Upper lobe of right lung (tissue), 1 donor: ENCODE measurements around the gene RAD51B. TPM values are rescaled to one million over a fixed set of nuclear protein-coding genes. Genes with fewer than 3 reads are reported as not detected.
A peak's percentile ranks its signal among the peaks of the same experiment; 100 is the strongest.

Experiments
- ATAC-seq: fragments of 200-7000 bp; cut with Tn5 transposase; one replicate; pipeline ENCODE4 v1.9.1; 2020; ENCODE audit warnings: mild to moderate bottlenecking, moderate library complexity
- DNase-seq: peaks from one replicate; pipeline ENCODE4 v3.0.0-alpha.2; 2020
- H3K27ac ChIP-seq: fragments of 200-600 bp; one replicate; pipeline ENCODE4 v1.8.0; 2022
- H3K27me3 ChIP-seq: fragments of 200-600 bp; one replicate; pipeline ENCODE4 v1.8.0; 2022; ENCODE audit warnings: mild to moderate bottlenecking
- H3K36me3 ChIP-seq: fragments of 200-600 bp; one replicate; pipeline ENCODE4 v1.8.0; 2022
- H3K4me1 ChIP-seq: fragments of 200-600 bp; one replicate; pipeline ENCODE4 v1.8.0; 2022
- H3K4me3 ChIP-seq: fragments of 200-600 bp; one replicate; pipeline ENCODE4 v1.8.0; 2022; ENCODE audit warnings: mild to moderate bottlenecking
- H3K9me3 ChIP-seq: fragments of 200-600 bp; one replicate; pipeline ENCODE4 v1.8.0; 2022
- intact Hi-C: fragments of 100-400 bp; cut with DNase I; formaldehyde crosslinking; loops from one replicate; pipeline ENCODE4 v1.11.0; 2022
- total RNA-seq: library from RNA; stranded (reverse); fragmentation: NEBNext Ultra II Directional; extraction: Animal tissue kit (Norgen Biotek cat#: 25700); gene quantifications from one replicate; pipeline ENCODE4 v1.2.1, GENCODE V29; 2021
- TF ChIP-seq, protein P1 (sequence below): fragments of 200-600 bp; IDR thresholded peaks from one replicate; pipeline ENCODE4 v1.8.0; 2022; ENCODE audit warnings: antibody characterized with exemption
- donor health status: DM: no; HTN: yes; CAD: no; lungs with severe emphysema.

Gene RAD51B
- total RNA-seq, 1 donor from 2014 or later: 11.5 TPM

DNA sequence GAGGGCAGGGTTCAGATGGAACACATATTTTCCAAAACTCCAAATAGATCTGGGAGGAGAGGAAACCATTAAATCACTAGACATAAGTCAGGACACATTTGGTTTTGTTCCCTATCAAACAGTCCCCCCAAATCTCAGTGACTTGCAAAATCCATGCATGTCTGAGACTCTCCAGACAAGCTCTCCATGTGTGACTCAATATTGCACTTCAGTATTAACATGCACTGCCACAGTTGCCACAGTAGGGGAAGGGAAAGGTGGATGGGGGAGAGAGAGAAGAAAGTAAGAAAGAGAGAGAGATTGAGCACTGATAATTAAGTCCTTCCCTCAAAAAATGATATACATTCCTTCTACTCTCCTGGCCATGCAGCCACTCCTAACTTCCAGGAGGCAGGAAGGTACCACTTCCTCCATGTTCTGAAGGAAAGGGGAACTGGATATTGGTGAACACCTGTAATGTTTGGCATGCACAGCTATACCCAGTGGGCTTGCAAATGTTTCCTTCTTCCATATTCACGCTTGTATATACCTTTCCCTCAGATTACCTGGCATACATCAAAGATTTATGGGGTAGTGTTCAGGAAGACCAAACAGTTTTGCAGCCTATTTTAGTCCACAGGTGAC is 663.3 kb downstream of the RAD51B start:
- Histone ChIP-seq H3K36me3 (no peaks in the 10 kb centered on the region), H3K27ac (no peak overlapping the region), H3K27me3 (no peaks in the 10 kb centered on the region), H3K9me3 (no peaks in the 10 kb centered on the region), H3K4me3 (no peak overlapping the region), H3K4me1 (peaks cover 19% of the 10 kb centered on the region)
- peak; percentile 27 for ATAC-seq
- no peak for DNase-seq
- intact Hi-C loops: no loop called here
- TF ChIP-seq, protein P1, sequence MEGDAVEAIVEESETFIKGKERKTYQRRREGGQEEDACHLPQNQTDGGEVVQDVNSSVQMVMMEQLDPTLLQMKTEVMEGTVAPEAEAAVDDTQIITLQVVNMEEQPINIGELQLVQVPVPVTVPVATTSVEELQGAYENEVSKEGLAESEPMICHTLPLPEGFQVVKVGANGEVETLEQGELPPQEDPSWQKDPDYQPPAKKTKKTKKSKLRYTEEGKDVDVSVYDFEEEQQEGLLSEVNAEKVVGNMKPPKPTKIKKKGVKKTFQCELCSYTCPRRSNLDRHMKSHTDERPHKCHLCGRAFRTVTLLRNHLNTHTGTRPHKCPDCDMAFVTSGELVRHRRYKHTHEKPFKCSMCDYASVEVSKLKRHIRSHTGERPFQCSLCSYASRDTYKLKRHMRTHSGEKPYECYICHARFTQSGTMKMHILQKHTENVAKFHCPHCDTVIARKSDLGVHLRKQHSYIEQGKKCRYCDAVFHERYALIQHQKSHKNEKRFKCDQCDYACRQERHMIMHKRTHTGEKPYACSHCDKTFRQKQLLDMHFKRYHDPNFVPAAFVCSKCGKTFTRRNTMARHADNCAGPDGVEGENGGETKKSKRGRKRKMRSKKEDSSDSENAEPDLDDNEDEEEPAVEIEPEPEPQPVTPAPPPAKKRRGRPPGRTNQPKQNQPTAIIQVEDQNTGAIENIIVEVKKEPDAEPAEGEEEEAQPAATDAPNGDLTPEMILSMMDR: no peak

DNA sequence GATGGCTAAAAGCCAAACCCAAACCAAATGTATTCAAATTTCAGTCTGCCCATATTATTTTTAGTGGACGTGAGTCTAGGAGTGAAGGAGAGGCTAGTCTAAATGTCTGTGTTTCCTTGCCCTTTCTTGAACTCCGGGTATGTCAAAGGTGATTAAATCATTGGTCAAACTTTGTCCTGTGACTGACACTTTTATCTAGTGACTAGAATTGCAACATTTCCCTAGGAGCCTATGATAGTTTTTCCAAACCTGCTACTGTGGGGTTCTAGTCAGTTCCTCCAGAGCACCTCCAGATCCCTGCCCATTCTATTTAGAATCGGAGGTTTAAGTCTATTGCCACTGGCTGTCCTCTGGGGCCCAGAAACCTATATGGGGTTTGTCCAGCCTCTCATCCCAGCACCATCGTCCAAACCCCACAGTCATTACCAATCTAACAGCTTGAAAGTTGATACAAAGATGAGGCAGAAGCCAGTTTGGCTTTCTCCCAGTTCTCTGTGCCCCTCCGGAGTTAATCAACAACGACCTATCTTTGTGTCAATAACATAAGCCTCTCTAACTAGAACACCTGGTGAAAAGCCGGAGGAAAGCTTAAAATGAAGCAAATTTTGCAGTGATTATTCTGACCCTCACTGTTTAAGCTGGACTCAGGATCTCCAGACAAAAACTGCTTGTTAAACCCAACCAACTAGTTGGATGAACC is 666.6 kb downstream of the RAD51B start:
- Histone ChIP-seq H3K9me3 (no peaks in the 10 kb centered on the region), H3K4me1 (peaks cover 15% of the 10 kb centered on the region), H3K36me3 (no peaks in the 10 kb centered on the region), H3K27ac (no peak overlapping the region), H3K27me3 (no peaks in the 10 kb centered on the region), H3K4me3 (no peak overlapping the region)
- intact Hi-C loops: no loop called here
- DNase-seq (no peak), ATAC-seq (no peak)
- TF ChIP-seq, protein P1: no peak

DNA sequence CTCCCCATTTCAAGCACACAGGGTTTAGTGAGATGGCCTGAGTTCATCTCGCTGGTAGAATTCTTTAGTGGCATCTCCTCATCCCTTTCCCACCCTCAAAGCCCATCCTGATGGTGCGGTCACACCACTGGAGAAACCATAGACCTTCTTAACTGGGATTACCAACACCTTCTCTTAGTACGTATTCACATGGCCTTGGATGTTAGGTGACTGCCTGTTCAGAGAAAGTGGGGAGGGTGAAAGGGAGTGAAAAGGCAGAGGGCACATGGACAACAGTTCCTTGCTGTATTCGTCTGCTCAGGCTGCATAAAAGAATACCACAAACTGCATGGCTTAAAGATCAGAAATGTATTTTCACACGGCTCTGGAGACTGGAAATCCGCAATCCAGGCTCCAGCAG is 667.2 kb downstream of the RAD51B start:
- Histone ChIP-seq H3K27me3 (no peaks in the 10 kb centered on the region), H3K4me1 (peaks cover 15% of the 10 kb centered on the region), H3K36me3 (no peaks in the 10 kb centered on the region), H3K9me3 (no peaks in the 10 kb centered on the region), H3K4me3 (no peak overlapping the region), H3K27ac (no peak overlapping the region)
- DNase-seq (no peak), ATAC-seq (no peak)
- TF ChIP-seq, protein P1: no peak
- intact Hi-C loops: no loop called here

DNA sequence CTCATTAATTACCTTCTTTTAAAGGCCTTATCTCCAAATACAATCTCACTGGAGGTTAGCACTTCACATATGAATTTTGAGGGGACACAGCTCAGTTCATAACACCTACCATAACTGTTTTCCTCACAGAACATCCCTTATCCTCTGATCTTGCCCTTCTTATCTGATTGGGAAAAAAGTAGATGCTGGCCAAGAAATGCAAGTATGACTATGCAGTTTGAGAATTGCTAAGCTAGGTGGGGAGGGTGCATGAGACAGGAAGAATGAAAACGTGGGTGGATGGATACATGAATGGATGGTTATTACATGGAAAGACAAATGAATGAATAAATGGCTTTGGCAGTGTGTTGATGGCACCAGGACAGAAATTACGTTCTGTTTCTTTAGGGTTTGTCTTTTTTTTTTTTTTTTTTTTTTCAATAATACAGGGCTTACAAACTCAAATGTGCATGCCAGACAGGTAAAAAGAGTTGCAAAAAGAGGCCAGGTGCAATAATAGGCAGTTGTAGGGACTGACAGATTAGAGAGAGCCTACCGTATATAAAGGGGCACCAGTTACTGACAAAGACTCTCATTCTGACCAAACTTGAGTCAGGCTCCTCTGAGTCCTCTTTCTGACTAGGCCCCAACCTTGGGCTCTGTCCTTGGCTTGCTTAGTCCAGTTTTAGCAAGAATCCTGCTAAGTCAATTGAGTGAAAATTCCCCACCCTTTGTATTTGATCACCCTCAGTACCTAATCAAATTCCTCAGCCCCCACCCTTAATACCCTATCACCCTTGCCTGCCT is 668.4 kb downstream of the RAD51B start:
- H3K9me3 ChIP-seq: no peaks in the 10 kb centered on the region
- H3K4me3 ChIP-seq: no peak overlapping the region
- no peak overlapping the region for H3K27ac ChIP-seq
- no peaks in the 10 kb centered on the region for H3K27me3 ChIP-seq
- H3K4me1 ChIP-seq: peaks cover 8% of the 10 kb centered on the region
- H3K36me3 ChIP-seq: no peaks in the 10 kb centered on the region
- intact Hi-C loops: no loop called here
- ATAC-seq: no peak
- TF ChIP-seq, protein P1: no peak
- DNase-seq: no peak

DNA sequence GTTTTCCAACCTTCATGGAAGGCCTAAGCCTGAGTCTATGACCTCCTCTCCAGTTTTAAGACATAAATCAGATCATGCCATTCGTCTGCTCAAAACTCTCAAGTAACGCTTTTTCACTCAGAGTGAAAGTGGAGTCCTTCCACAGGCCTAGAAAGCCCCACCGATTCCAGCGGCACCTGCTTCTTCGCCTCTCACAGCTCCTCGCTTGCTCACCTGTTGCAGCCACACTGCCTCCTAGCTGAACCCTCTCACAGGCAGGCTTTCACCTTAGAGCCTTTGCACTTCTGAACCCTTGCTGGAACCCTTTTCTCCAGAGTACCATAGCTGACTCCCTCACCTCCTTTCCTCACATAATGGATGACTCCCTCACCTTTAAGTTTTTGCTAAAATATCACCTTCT is 672.2 kb downstream of the RAD51B start:
- Histone ChIP-seq H3K27ac (no peak overlapping the region), H3K4me1 (no peaks in the 10 kb centered on the region), H3K36me3 (no peaks in the 10 kb centered on the region), H3K4me3 (no peak overlapping the region), H3K9me3 (no peaks in the 10 kb centered on the region), H3K27me3 (no peaks in the 10 kb centered on the region)
- no peak for DNase-seq
- TF ChIP-seq, protein P1: no peak
- intact Hi-C loops: no loop called here
- no peak for ATAC-seq
